ENCODE results near the gene FIGN.

The FIGN gene

GRCh38 chr2:163737563-163737962, 1.8 kb upstream of the FIGN start:
- DNase-seq (ENCODE audit: low spot score), result no peak
- TF ChIP-seq CTCF (IDR thresholded peaks at IDR 0.05; ENCODE audit: extremely low read depth, missing control alignments), result no peak

DNA sequence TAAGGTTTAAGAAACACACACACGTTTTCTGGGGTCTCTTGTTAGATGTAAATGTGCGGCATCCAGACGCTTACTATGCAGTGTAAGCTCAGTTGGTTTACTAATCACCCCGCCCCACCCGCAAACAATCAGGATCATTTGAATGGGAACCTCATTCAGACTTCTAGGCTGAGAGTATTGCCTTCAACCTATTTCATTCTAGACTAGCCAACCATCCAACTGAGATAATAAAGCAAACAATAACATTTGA, 1.3 kb upstream of the FIGN start:
- TF ChIP-seq CTCF (IDR thresholded peaks at IDR 0.05; ENCODE audit: extremely low read depth, missing control alignments), result no peak
- no peak for DNase-seq (ENCODE audit: low spot score)

DNA sequence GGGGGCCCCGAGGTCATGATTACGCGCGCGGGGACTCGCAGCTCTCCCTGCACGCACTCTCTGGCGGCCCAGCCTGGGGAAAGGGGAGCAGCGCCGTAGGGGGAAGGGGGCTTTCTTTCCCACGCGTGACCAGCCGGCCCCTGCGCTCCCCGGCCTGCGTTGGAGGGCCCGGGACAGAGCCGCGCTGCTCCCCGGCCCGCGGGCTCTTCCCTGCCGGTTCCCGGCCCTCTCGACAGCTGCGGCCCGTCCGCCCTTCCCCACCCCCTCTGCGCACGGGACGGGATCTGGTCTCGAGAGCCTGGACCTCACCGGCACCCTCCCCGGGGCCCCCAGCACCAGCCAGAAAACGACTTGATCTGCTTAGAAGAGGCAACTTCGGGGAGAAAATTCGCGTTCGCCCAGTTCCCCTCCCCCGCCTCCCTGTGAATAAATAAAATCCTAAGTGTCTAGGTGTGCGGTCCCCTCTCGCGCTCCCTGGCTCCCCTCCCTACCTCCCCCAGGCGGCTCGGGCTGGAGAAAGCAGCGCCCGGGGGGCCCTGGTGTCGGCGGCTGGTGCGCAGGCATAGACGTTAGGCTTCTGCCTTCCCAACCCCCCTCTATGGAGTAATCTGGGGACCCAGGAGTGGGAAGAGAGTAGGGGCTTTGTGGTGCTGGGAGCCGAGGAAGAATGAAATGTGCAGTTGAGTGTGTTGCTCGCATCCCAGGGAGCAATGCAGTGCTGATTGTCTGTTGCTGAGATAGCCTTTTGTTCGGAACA, 803 bp upstream of the FIGN start:
- DNase-seq (ENCODE audit: low spot score), result peak; percentile 34
- no peak for TF ChIP-seq CTCF (IDR thresholded peaks at IDR 0.05; ENCODE audit: extremely low read depth, missing control alignments)

GRCh38 chr2:163734881-163735684, 725 bp downstream of the FIGN start:
- no peak for DNase-seq (ENCODE audit: low spot score)
- no peak for TF ChIP-seq CTCF (IDR thresholded peaks at IDR 0.05; ENCODE audit: extremely low read depth, missing control alignments)

- no peak for DNase-seq (ENCODE audit: low spot score)
- no peak for TF ChIP-seq CTCF (IDR thresholded peaks at IDR 0.05; ENCODE audit: extremely low read depth, missing control alignments)
Observed at GRCh38 chr2:163734401-163734800, 1.4 kb downstream of the FIGN start.

- no peak for TF ChIP-seq CTCF (IDR thresholded peaks at IDR 0.05; ENCODE audit: extremely low read depth, missing control alignments)
- DNase-seq (ENCODE audit: low spot score), result no peak
Observed at GRCh38 chr2:163733956-163734355, 1.9 kb downstream of the FIGN start.

GRCh38 chr2:163733301-163733938, 2.4 kb downstream of the FIGN start:
- no peak for TF ChIP-seq CTCF (IDR thresholded peaks at IDR 0.05; ENCODE audit: extremely low read depth, missing control alignments)

More at GRCh38 chr2:163733301-163733938, 2.4 kb downstream of the FIGN start:
- DNase-seq (ENCODE audit: low spot score), result no peak
